Measurements from ENCODE around the gene KRT86. TPM values are rescaled to one million over a fixed set of nuclear protein-coding genes. Genes with fewer than 3 reads are reported as not detected.
"Not testable (repeated sequence)": the region's sequence is repeated elsewhere in the genome, so short reads cannot be mapped to it uniquely, and the experiment has no call there.

KRT86 gene
- total and polyA plus RNA-seq, 9 donors, result 0.04 to 0.34 (median 0.22) TPM; not detected in 1

GRCh38 chr12:52245962-52246569 lies 28.4 kb upstream of the KRT86 start:
- DNase-seq, result no peak
- Histone ChIP-seq H3K4me1 (ENCODE audit: control insufficient read depth, insufficient read depth, low read length) (peaks cover 47% of the 10 kb centered on the region), H3K27me3 (ENCODE audit: control insufficient read depth, insufficient read depth, low read length) (peaks cover 35% of the 10 kb centered on the region), H3K9me3 (replicated peaks; ENCODE audit: control insufficient read depth, low read depth, low read length) (no peaks in the 10 kb centered on the region), H3K4me3 (ENCODE audit: low read length) (no peak overlapping the region), H3K27ac (ENCODE audit: low read length) (no peak overlapping the region), H3K36me3 (ENCODE audit: control insufficient read depth, insufficient read depth, low read length) (no peaks in the 10 kb centered on the region)
- 45% methylated on average over 3 of the region's 7 CpGs for WGBS (ENCODE audit: insufficient coverage)

- no peak overlapping the region for H3K27ac ChIP-seq (ENCODE audit: low read length)
- no peak for DNase-seq
- H3K4me1 ChIP-seq (ENCODE audit: control insufficient read depth, insufficient read depth, low read length), result peaks cover 47% of the 10 kb centered on the region
- H3K27me3 ChIP-seq (ENCODE audit: control insufficient read depth, insufficient read depth, low read length), result peaks cover 37% of the 10 kb centered on the region
- H3K9me3 ChIP-seq (replicated peaks; ENCODE audit: control insufficient read depth, low read depth, low read length), result no peaks in the 10 kb centered on the region
- WGBS (ENCODE audit: insufficient coverage), result 32% methylated on average over 8 of the region's 10 CpGs
- no peak overlapping the region for H3K4me3 ChIP-seq (ENCODE audit: low read length)
- H3K36me3 ChIP-seq (ENCODE audit: control insufficient read depth, insufficient read depth, low read length), result no peaks in the 10 kb centered on the region
These were observed 27.5 kb upstream of the KRT86 start for GRCh38 chr12:52246720-52247621.

- WGBS (ENCODE audit: insufficient coverage), result 61% methylated on average over 3 of the region's 10 CpGs
- Histone ChIP-seq H3K27ac (ENCODE audit: low read length) (no peak overlapping the region), H3K4me3 (ENCODE audit: low read length) (no peak overlapping the region), H3K36me3 (ENCODE audit: control insufficient read depth, insufficient read depth, low read length) (no peaks in the 10 kb centered on the region), H3K9me3 (replicated peaks; ENCODE audit: control insufficient read depth, low read depth, low read length) (no peaks in the 10 kb centered on the region), H3K4me1 (ENCODE audit: control insufficient read depth, insufficient read depth, low read length) (peaks cover 47% of the 10 kb centered on the region), H3K27me3 (ENCODE audit: control insufficient read depth, insufficient read depth, low read length) (peaks cover 44% of the 10 kb centered on the region)
- DNase-seq, result no peak
These were observed 26.6 kb upstream of the KRT86 start for GRCh38 chr12:52247622-52248540.

GRCh38 chr12:52248541-52249461 lies 25.6 kb upstream of the KRT86 start:
- WGBS (ENCODE audit: insufficient coverage), result 74% methylated on average over 16 of the region's 18 CpGs
- Histone ChIP-seq H3K4me3 (ENCODE audit: low read length) (no peak overlapping the region), H3K36me3 (ENCODE audit: control insufficient read depth, insufficient read depth, low read length) (no peaks in the 10 kb centered on the region), H3K9me3 (replicated peaks; ENCODE audit: control insufficient read depth, low read depth, low read length) (no peaks in the 10 kb centered on the region), H3K27me3 (ENCODE audit: control insufficient read depth, insufficient read depth, low read length) (peaks cover 53% of the 10 kb centered on the region), H3K4me1 (ENCODE audit: control insufficient read depth, insufficient read depth, low read length) (peaks cover 41% of the 10 kb centered on the region), H3K27ac (ENCODE audit: low read length) (no peak overlapping the region)
- peak; percentile 72 for DNase-seq

GRCh38 chr12:52249511-52250047 lies 24.9 kb upstream of the KRT86 start:
- Histone ChIP-seq H3K9me3 (replicated peaks; ENCODE audit: control insufficient read depth, low read depth, low read length) (no peaks in the 10 kb centered on the region), H3K27ac (ENCODE audit: low read length) (no peak overlapping the region), H3K36me3 (ENCODE audit: control insufficient read depth, insufficient read depth, low read length) (no peaks in the 10 kb centered on the region), H3K27me3 (ENCODE audit: control insufficient read depth, insufficient read depth, low read length) (peaks cover 58% of the 10 kb centered on the region), H3K4me1 (ENCODE audit: control insufficient read depth, insufficient read depth, low read length) (peaks cover 34% of the 10 kb centered on the region), H3K4me3 (ENCODE audit: low read length) (no peak overlapping the region)
- DNase-seq, result no peak
- 100% methylated on average over 2 of the region's 2 CpGs for WGBS (ENCODE audit: insufficient coverage)

GRCh38 chr12:52250048-52250990 lies 24.1 kb upstream of the KRT86 start:
- 18% methylated on average over 50 of the region's 52 CpGs for WGBS (ENCODE audit: insufficient coverage)
- Histone ChIP-seq H3K36me3 (ENCODE audit: control insufficient read depth, insufficient read depth, low read length) (no peaks in the 10 kb centered on the region), H3K4me3 (ENCODE audit: low read length) (no peak overlapping the region), H3K27me3 (ENCODE audit: control insufficient read depth, insufficient read depth, low read length) (peaks cover 63% of the 10 kb centered on the region), H3K27ac (ENCODE audit: low read length) (no peak overlapping the region), H3K9me3 (replicated peaks; ENCODE audit: control insufficient read depth, low read depth, low read length) (no peaks in the 10 kb centered on the region), H3K4me1 (ENCODE audit: control insufficient read depth, insufficient read depth, low read length) (peaks cover 32% of the 10 kb centered on the region)
- DNase-seq, result no peak

- H3K27ac ChIP-seq (ENCODE audit: low read length), result no peak overlapping the region
- peaks cover 29% of the 10 kb centered on the region for H3K4me1 ChIP-seq (ENCODE audit: control insufficient read depth, insufficient read depth, low read length)
- DNase-seq, result no peak
- no peaks in the 10 kb centered on the region for H3K9me3 ChIP-seq (replicated peaks; ENCODE audit: control insufficient read depth, low read depth, low read length)
- 71% methylated on average over 2 of the region's 9 CpGs for WGBS (ENCODE audit: insufficient coverage)
- H3K4me3 ChIP-seq (ENCODE audit: low read length), result no peak overlapping the region
- H3K36me3 ChIP-seq (ENCODE audit: control insufficient read depth, insufficient read depth, low read length), result no peaks in the 10 kb centered on the region
- H3K27me3 ChIP-seq (ENCODE audit: control insufficient read depth, insufficient read depth, low read length), result peaks cover 66% of the 10 kb centered on the region
These were observed 22.9 kb upstream of the KRT86 start for GRCh38 chr12:52251367-52252051.

- H3K4me1 ChIP-seq (ENCODE audit: control insufficient read depth, insufficient read depth, low read length), result peaks cover 27% of the 10 kb centered on the region
- not testable (repeated sequence) for H3K9me3 ChIP-seq (replicated peaks; ENCODE audit: control insufficient read depth, low read depth, low read length); H3K27ac ChIP-seq (ENCODE audit: low read length); H3K36me3 ChIP-seq (ENCODE audit: control insufficient read depth, insufficient read depth, low read length); DNase-seq; H3K4me3 ChIP-seq (ENCODE audit: low read length)
- H3K27me3 ChIP-seq (ENCODE audit: control insufficient read depth, insufficient read depth, low read length), result peaks cover 71% of the 10 kb centered on the region
- 100% methylated on average over 3 of the region's 8 CpGs for WGBS (ENCODE audit: insufficient coverage)
These were observed 22.2 kb upstream of the KRT86 start for GRCh38 chr12:52252175-52252615.

Data from muscle of leg (tissue), 11 donors.